GM10266 (cell line): ENCODE measurements around the gene PPP1R18.
"Not testable (repeated sequence)": the region's sequence is repeated elsewhere in the genome, so short reads cannot be mapped to it uniquely, and the experiment has no call there.

Experiments
- DNase-seq: peaks from one replicate; pipeline ENCODE4 v3.0.0; 2012; ENCODE audit errors: extremely low spot score
- CTCF ChIP-seq: IDR thresholded peaks from 2 replicates; pipeline ENCODE4 v1.5.1; 2012; ENCODE audit warnings: mild to moderate bottlenecking, low read depth; ENCODE audit not compliant: control insufficient read depth, insufficient read depth; ENCODE audit errors: missing control alignments

PPP1R18 gene

GRCh38 chr6:30721198-30722024, 35.0 kb upstream of the PPP1R18 start:
- TF ChIP-seq CTCF, result peak; percentile 30
- DNase-seq, result peak; percentile 91

GRCh38 chr6:30720738-30721197, 34.3 kb upstream of the PPP1R18 start:
- TF ChIP-seq CTCF, result no peak
- DNase-seq, result peak; percentile 53

- peak; percentile 91 for DNase-seq
- TF ChIP-seq CTCF, result no peak
Measured at GRCh38 chr6:30719791-30720737, 33.6 kb upstream of the PPP1R18 start, which contains the start of gene TUBB. TUBB (plus strand) TSS chr6:30720352; CDS start chr6:30720507, 155 bp downstream.

- TF ChIP-seq CTCF, result no peak
- DNase-seq, result no peak
Measured at GRCh38 chr6:30719356-30719755, 32.9 kb upstream of the PPP1R18 start.

GRCh38 chr6:30717845-30718720, 31.6 kb upstream of the PPP1R18 start:
- DNase-seq, result not testable (repeated sequence)

- TF ChIP-seq CTCF, result no peak
- peak; percentile 94 for DNase-seq
Measured at GRCh38 chr6:30717129-30717844, 30.8 kb upstream of the PPP1R18 start, which contains the start of gene MDC1. MDC1 (minus strand) TSS chr6:30717281; CDS start chr6:30715175, 2,106 bp downstream.
